GM18519 (cell line): ENCODE data around the gene HSD11B2.
"Not testable (repeated sequence)": the region's sequence is repeated elsewhere in the genome, so short reads cannot be mapped to it uniquely, and the experiment has no call there.

Source experiments
- ATAC-seq: cut with Tn5 transposase; IDR thresholded peaks from one replicate; pipeline ENCODE4 v1.9.1; 2021; ENCODE audit warnings: mild to moderate bottlenecking, moderate library complexity; ENCODE audit not compliant: unreplicated experiment, low FRiP score

The HSD11B2 gene

GRCh38 chr16:67413978-67414911 is 16.7 kb upstream of the HSD11B2 start:
- no peak for ATAC-seq

GRCh38 chr16:67415421-67415820 is 15.5 kb upstream of the HSD11B2 start:
- not testable (repeated sequence) for ATAC-seq

- ATAC-seq: no peak
These were observed 14.8 kb upstream of the HSD11B2 start, which contains the start of gene ZDHHC1 for GRCh38 chr16:67415872-67416793. Gene ZDHHC1 (minus strand): TSS chr16:67416477. CDS start chr16:67407775, 8,702 bp downstream.

GRCh38 chr16:67417333-67418061 is 13.4 kb upstream of the HSD11B2 start:
- no peak for ATAC-seq

GRCh38 chr16:67419502-67419901 is 11.4 kb upstream of the HSD11B2 start:
- ATAC-seq: no peak

- no peak for ATAC-seq
These were observed 11.0 kb upstream of the HSD11B2 start for GRCh38 chr16:67419931-67420330.

GRCh38 chr16:67421030-67421429 is 9.9 kb upstream of the HSD11B2 start:
- no peak for ATAC-seq

GRCh38 chr16:67423015-67423414 is 7.9 kb upstream of the HSD11B2 start:
- ATAC-seq: no peak

- ATAC-seq: no peak
These were observed 7.2 kb upstream of the HSD11B2 start for GRCh38 chr16:67423611-67424260.

GRCh38 chr16:67424261-67424615 is 6.7 kb upstream of the HSD11B2 start:
- ATAC-seq: no peak

- no peak for ATAC-seq
These were observed 5.9 kb upstream of the HSD11B2 start for GRCh38 chr16:67425061-67425460.

- no peak for ATAC-seq
These were observed 5.3 kb upstream of the HSD11B2 start for GRCh38 chr16:67425580-67425979.

GRCh38 chr16:67426022-67426421 is 4.9 kb upstream of the HSD11B2 start:
- ATAC-seq: no peak

- ATAC-seq: no peak
These were observed 4.0 kb upstream of the HSD11B2 start for GRCh38 chr16:67426950-67427349.

GRCh38 chr16:67428146-67428731 is 2.7 kb upstream of the HSD11B2 start:
- ATAC-seq: no peak

- no peak for ATAC-seq
These were observed 1.7 kb upstream of the HSD11B2 start for GRCh38 chr16:67429053-67429798.

GRCh38 chr16:67429799-67430503 is 970 bp upstream of the HSD11B2 start:
- no peak for ATAC-seq

GRCh38 chr16:67430504-67430976 is 381 bp upstream of the HSD11B2 start:
- no peak for ATAC-seq
